Measurements from ENCODE around the gene CFAP221. TPM values are rescaled to one million over a fixed set of nuclear protein-coding genes. Genes with fewer than 3 reads are reported as not detected.
A peak's percentile ranks its signal among the peaks of the same experiment; 100 is the strongest.

Gene CFAP221
- polyA plus RNA-seq, 3 donors from 2014 or later = not detected

DNA sequence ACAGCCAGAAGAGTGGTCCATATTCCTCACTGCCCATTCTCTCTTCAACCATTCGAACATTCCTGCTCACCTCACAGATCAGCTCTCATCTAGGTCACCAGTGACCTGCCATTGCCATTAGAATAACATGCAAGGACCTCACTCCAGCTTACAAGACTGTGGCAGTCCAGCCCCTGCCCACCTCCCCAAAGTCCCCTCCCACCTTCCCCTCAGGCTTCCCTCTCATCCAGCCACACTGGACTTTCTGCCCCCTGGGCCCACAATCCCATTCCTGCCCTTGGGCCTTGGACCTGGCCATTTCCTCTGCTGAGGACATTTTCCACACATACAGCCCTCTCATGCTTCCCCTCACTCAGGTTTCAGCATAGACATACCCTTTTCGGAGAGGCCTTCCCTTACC lies 129.5 kb downstream of the CFAP221 start:
- Mint-ChIP-seq H3K4me3 (no peak overlapping the region), H3K4me1 (peaks cover 5 to 8% of the 10 kb centered on the region in 2 donors), H3K9me3 (no peaks in the 10 kb centered on the region), H3K36me3 (no peaks in the 10 kb centered on the region), H3K27me3 (ENCODE audit: low read depth in 3 of 3) (peaks cover 2 to 5% (median 3%) of the 10 kb centered on the region in 3 donors), H3K27ac (no peak overlapping the region)
- DNase-seq = no peak

- no peak for DNase-seq
- H3K4me1 Mint-ChIP-seq = peaks cover 14 to 17% of the 10 kb centered on the region in 2 donors
Observed at GRCh38 chr2:119674711-119675500, 130.7 kb downstream of the CFAP221 start.

GRCh38 chr2:119678021-119678656 lies 133.9 kb downstream of the CFAP221 start:
- Mint-ChIP-seq H3K36me3 (no peaks in the 10 kb centered on the region), H3K27me3 (ENCODE audit: low read depth in 3 of 3) (peaks cover 0 to 5% (median 2%) of the 10 kb centered on the region in 3 donors), H3K4me1 (peaks cover 24 to 28% of the 10 kb centered on the region in 2 donors), H3K4me3 (peak overlapping the region; percentile 74 to 94 (median 85)), H3K9me3 (no peaks in the 10 kb centered on the region), H3K27ac (peak overlapping the region in 4 of 6 donors; percentile 77 to 82 (median 80))
- no peak for DNase-seq

More at GRCh38 chr2:119674711-119675500, 130.7 kb downstream of the CFAP221 start:
- Mint-ChIP-seq H3K36me3 (no peaks in the 10 kb centered on the region), H3K4me3 (no peak overlapping the region), H3K27ac (no peak overlapping the region), H3K27me3 (ENCODE audit: low read depth in 3 of 3) (peaks cover 0 to 5% (median 2%) of the 10 kb centered on the region in 3 donors), H3K9me3 (no peaks in the 10 kb centered on the region)

GRCh38 chr2:119679526-119679837 lies 135.2 kb downstream of the CFAP221 start:
- no peak for DNase-seq
- H3K27me3 Mint-ChIP-seq (ENCODE audit: low read depth in 3 of 3) = peaks cover 0 to 5% (median 2%) of the 10 kb centered on the region in 3 donors
- peak overlapping the region; percentile 83 to 97 (median 86) for H3K4me3 Mint-ChIP-seq
- H3K9me3 Mint-ChIP-seq = no peaks in the 10 kb centered on the region
- peaks cover 24 to 28% of the 10 kb centered on the region in 2 donors for H3K4me1 Mint-ChIP-seq
- H3K36me3 Mint-ChIP-seq = no peaks in the 10 kb centered on the region
- peak overlapping the region; percentile 5 to 82 (median 70) for H3K27ac Mint-ChIP-seq

- Mint-ChIP-seq H3K4me1 (peaks cover 24 to 28% of the 10 kb centered on the region in 2 donors), H3K27ac (peak overlapping the region in 5 of 6 donors; percentile 53 to 82 (median 78)), H3K27me3 (ENCODE audit: low read depth in 3 of 3) (peaks cover 0 to 5% (median 2%) of the 10 kb centered on the region in 3 donors), H3K4me3 (peak overlapping the region; percentile 83 to 97 (median 86)), H3K36me3 (no peaks in the 10 kb centered on the region), H3K9me3 (no peaks in the 10 kb centered on the region)
- DNase-seq = no peak
Observed at GRCh38 chr2:119679846-119680245, 135.6 kb downstream of the CFAP221 start.

- peak overlapping the region in 4 of 5 donors; percentile 26 to 97 (median 84) for H3K4me3 Mint-ChIP-seq
- no peaks in the 10 kb centered on the region for H3K9me3 Mint-ChIP-seq
- H3K4me1 Mint-ChIP-seq = peaks cover 24 to 28% of the 10 kb centered on the region in 2 donors
- no peak for DNase-seq
- peaks cover 0 to 3% (median 2%) of the 10 kb centered on the region in 3 donors for H3K27me3 Mint-ChIP-seq (ENCODE audit: low read depth in 3 of 3)
- no peak overlapping the region for H3K27ac Mint-ChIP-seq
- H3K36me3 Mint-ChIP-seq = no peaks in the 10 kb centered on the region
Observed at GRCh38 chr2:119680457-119681202, 136.4 kb downstream of the CFAP221 start.

GRCh38 chr2:119681203-119681867 lies 137.1 kb downstream of the CFAP221 start:
- H3K36me3 Mint-ChIP-seq = no peaks in the 10 kb centered on the region
- DNase-seq = no peak
- no peak overlapping the region for H3K27ac Mint-ChIP-seq
- H3K4me3 Mint-ChIP-seq = peak overlapping the region in 2 of 5 donors; percentile 26 to 83
- H3K9me3 Mint-ChIP-seq = no peaks in the 10 kb centered on the region
- peaks cover 24 to 28% of the 10 kb centered on the region in 2 donors for H3K4me1 Mint-ChIP-seq
- peaks cover 0 to 3% (median 2%) of the 10 kb centered on the region in 3 donors for H3K27me3 Mint-ChIP-seq (ENCODE audit: low read depth in 3 of 3)

DNA sequence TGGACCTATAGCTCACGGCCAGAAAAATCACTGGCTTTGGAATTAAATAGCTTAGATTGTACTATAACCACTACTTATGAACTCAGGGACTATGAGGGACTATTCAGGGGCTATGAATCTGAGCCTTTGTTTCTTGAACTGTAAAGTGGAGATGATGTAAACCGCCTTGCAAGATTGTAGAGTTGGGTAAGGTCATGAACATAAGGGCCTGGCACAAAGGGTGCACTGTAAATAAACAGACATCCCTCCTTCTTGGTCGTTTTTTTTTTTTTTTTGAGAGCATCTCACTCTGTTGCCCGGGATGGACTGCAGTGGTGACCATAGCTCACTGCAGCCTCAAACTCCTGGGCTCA lies 137.6 kb downstream of the CFAP221 start:
- H3K27me3 Mint-ChIP-seq (ENCODE audit: low read depth in 3 of 3) = peaks cover 0 to 3% (median 2%) of the 10 kb centered on the region in 3 donors
- no peaks in the 10 kb centered on the region for H3K9me3 Mint-ChIP-seq
- H3K4me3 Mint-ChIP-seq = no peak overlapping the region
- H3K4me1 Mint-ChIP-seq = peaks cover 24 to 28% of the 10 kb centered on the region in 2 donors
- no peak for DNase-seq
- H3K27ac Mint-ChIP-seq = no peak overlapping the region
- H3K36me3 Mint-ChIP-seq = peaks cover 0 to 3% (median 0%) of the 10 kb centered on the region in 3 donors

DNA sequence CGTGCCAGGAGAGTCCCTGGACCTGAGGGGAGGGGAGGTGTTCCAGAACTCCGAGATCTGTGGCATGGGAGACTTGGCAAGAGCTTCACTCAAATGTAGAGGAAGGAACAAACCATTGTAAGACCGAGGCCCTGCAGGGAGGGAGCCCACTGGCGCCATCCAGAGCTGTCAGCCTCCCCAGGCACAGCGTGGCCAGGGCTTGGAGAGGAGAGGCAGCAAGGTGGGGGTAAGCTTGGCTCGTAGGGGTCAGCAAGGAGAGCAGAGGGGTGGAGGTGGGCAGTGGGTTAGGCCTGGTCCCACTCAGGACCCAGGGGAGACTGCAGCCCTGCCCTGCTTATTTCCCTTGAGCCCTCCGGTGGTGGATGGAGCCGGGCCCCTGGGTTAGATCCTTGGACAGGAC lies 138.3 kb downstream of the CFAP221 start:
- DNase-seq = no peak
- H3K4me1 Mint-ChIP-seq = peaks cover 24 to 28% of the 10 kb centered on the region in 2 donors
- H3K36me3 Mint-ChIP-seq = peaks cover 0 to 9% (median 0%) of the 10 kb centered on the region in 3 donors
- peak overlapping the region in 1 of 6 donors; percentile 37 for H3K27ac Mint-ChIP-seq
- H3K27me3 Mint-ChIP-seq (ENCODE audit: low read depth in 3 of 3) = peaks cover 0 to 3% (median 2%) of the 10 kb centered on the region in 3 donors
- H3K9me3 Mint-ChIP-seq = no peaks in the 10 kb centered on the region
- H3K4me3 Mint-ChIP-seq = no peak overlapping the region

GRCh38 chr2:119683074-119683712 lies 138.9 kb downstream of the CFAP221 start:
- Mint-ChIP-seq H3K4me1 (peaks cover 21 to 25% of the 10 kb centered on the region in 2 donors), H3K27ac (peak overlapping the region in 1 of 6 donors; percentile 24), H3K9me3 (no peaks in the 10 kb centered on the region), H3K36me3 (peaks cover 0 to 9% (median 5%) of the 10 kb centered on the region in 3 donors), H3K27me3 (ENCODE audit: low read depth in 3 of 3) (peaks cover 0 to 2% (median 0%) of the 10 kb centered on the region in 3 donors), H3K4me3 (no peak overlapping the region)
- DNase-seq = no peak

DNA sequence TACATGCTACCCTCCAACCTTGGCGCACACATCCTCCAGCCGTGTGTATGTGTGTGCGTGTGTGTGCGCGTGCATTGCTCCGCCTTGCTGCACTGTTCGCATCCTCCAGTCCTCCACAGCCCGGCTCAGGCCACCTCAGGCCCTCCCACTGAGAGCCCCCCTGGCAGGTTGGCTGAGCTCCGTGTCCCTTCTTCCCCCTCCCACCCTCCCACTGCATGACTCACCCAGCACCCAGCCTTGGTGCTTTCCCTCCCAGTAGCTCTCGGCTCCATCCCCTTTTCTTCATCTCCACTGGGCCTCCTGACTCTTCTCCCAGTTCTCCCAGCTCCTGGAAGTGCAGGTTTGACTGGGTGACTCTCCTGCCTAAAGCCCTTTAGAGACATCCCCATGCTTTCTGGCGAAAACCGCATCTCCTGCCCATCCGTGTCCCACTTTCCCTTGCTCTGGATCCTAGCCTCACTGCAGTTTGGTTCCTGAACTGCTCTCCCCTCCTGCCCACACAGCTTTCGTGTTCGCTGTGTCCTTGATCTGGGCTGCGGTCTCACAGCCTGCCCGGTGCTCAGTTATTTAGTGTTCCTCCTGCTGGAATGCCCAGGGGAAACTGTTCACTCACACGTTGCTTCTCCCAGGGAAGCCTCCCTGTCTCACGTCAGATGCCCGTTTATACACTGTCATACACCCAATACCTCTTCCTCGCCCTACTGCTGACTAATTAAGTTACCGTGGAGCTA lies 139.6 kb downstream of the CFAP221 start:
- Mint-ChIP-seq H3K4me1 (peaks cover 19 to 20% of the 10 kb centered on the region in 2 donors), H3K27me3 (ENCODE audit: low read depth in 3 of 3) (no peaks in the 10 kb centered on the region), H3K36me3 (peaks cover under 1 to 10% (median 5%) of the 10 kb centered on the region in 3 donors), H3K9me3 (no peaks in the 10 kb centered on the region), H3K4me3 (no peak overlapping the region), H3K27ac (no peak overlapping the region)
- no peak for DNase-seq

DNA sequence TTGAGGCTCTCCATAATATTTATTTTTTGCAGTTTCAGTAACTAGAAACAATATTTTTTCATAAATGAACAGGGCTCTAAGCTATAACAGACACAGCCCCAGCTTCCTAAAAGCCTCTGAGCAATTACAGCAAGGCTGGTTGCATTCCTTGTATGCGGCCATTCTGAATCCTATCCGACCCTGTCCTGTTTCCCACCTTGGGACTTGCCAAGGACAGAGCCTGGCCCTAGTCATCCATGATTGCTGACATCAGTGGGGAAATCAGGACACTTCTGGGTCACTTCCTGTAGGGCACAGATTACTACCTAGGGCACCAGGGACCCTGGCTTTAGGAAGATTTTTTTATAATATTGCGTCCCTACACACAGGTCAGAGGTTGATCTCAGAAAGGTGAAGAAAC lies 140.3 kb downstream of the CFAP221 start:
- Mint-ChIP-seq H3K4me1 (peaks cover 14 to 15% of the 10 kb centered on the region in 2 donors), H3K27me3 (ENCODE audit: low read depth in 3 of 3) (no peaks in the 10 kb centered on the region), H3K27ac (no peak overlapping the region), H3K9me3 (no peaks in the 10 kb centered on the region), H3K4me3 (no peak overlapping the region), H3K36me3 (peaks cover 4 to 16% (median 5%) of the 10 kb centered on the region in 3 donors)
- no peak for DNase-seq
